Cerebellar nuclear complex (tissue), 1 donor: ENCODE data around the gene LRRFIP2.

Experiments used
- DNase-seq, 2 experiments: peaks; one replicate each; lab custom pipeline; 2025; lab: John Stamatoyannopoulos, UW

LRRFIP2 gene

GRCh38 chr3:37115446-37115845 is 58.9 kb downstream of the LRRFIP2 start:
- DNase-seq: no peak

GRCh38 chr3:37114251-37115145 is 59.9 kb downstream of the LRRFIP2 start:
- DNase-seq: no peak

- DNase-seq: no peak
Measured at GRCh38 chr3:37112987-37113386, 61.4 kb downstream of the LRRFIP2 start.

- DNase-seq: no peak
Measured at GRCh38 chr3:37111199-37111598, 63.2 kb downstream of the LRRFIP2 start.

GRCh38 chr3:37107846-37108245 is 66.5 kb downstream of the LRRFIP2 start:
- no peak for DNase-seq

- no peak for DNase-seq
Measured at GRCh38 chr3:37103103-37103808, 71.1 kb downstream of the LRRFIP2 start.

GRCh38 chr3:37100411-37100810 is 74.0 kb downstream of the LRRFIP2 start:
- no peak for DNase-seq

- no peak for DNase-seq
Measured at GRCh38 chr3:37099469-37099868, 74.9 kb downstream of the LRRFIP2 start.

GRCh38 chr3:37098884-37099283 is 75.5 kb downstream of the LRRFIP2 start:
- DNase-seq: no peak

- DNase-seq: no peak
Measured at GRCh38 chr3:37097776-37098175, 76.6 kb downstream of the LRRFIP2 start.

GRCh38 chr3:37096975-37097374 is 77.4 kb downstream of the LRRFIP2 start:
- DNase-seq: no peak

GRCh38 chr3:37096288-37096687 is 78.1 kb downstream of the LRRFIP2 start:
- DNase-seq: no peak

GRCh38 chr3:37094636-37095035 is 79.7 kb downstream of the LRRFIP2 start:
- DNase-seq: no peak

GRCh38 chr3:37093481-37093880 is 80.9 kb downstream of the LRRFIP2 start:
- DNase-seq: no peak

GRCh38 chr3:37092484-37092883 is 81.9 kb downstream of the LRRFIP2 start:
- no peak for DNase-seq

GRCh38 chr3:37087870-37088269 is 86.5 kb downstream of the LRRFIP2 start:
- DNase-seq: no peak

GRCh38 chr3:37086918-37087317 is 87.5 kb downstream of the LRRFIP2 start:
- no peak for DNase-seq

- DNase-seq: no peak
Measured at GRCh38 chr3:37082317-37082716, 92.1 kb downstream of the LRRFIP2 start.

- no peak for DNase-seq
Measured at GRCh38 chr3:37075955-37076354, 98.4 kb downstream of the LRRFIP2 start.

- no peak for DNase-seq
Measured at GRCh38 chr3:37074178-37074577, 100.2 kb downstream of the LRRFIP2 start.

- no peak for DNase-seq
Measured at GRCh38 chr3:37072892-37073291, 101.5 kb downstream of the LRRFIP2 start.

- no peak for DNase-seq
Measured at GRCh38 chr3:37071921-37072320, 102.5 kb downstream of the LRRFIP2 start.

GRCh38 chr3:37068031-37068430 is 106.4 kb downstream of the LRRFIP2 start:
- no peak for DNase-seq
